ENCODE data around the gene HSD11B2.

The HSD11B2 gene

GRCh38 chr16:67454104-67454503 lies 23.2 kb downstream of the HSD11B2 start:
- TF ChIP-seq, protein P1, sequence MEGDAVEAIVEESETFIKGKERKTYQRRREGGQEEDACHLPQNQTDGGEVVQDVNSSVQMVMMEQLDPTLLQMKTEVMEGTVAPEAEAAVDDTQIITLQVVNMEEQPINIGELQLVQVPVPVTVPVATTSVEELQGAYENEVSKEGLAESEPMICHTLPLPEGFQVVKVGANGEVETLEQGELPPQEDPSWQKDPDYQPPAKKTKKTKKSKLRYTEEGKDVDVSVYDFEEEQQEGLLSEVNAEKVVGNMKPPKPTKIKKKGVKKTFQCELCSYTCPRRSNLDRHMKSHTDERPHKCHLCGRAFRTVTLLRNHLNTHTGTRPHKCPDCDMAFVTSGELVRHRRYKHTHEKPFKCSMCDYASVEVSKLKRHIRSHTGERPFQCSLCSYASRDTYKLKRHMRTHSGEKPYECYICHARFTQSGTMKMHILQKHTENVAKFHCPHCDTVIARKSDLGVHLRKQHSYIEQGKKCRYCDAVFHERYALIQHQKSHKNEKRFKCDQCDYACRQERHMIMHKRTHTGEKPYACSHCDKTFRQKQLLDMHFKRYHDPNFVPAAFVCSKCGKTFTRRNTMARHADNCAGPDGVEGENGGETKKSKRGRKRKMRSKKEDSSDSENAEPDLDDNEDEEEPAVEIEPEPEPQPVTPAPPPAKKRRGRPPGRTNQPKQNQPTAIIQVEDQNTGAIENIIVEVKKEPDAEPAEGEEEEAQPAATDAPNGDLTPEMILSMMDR (IDR thresholded peaks at IDR 0.05; ENCODE audit: borderline replicate concordance, control extremely low read depth, extremely low read depth, insufficient read depth, missing control alignments): no peak
- DNase-seq (ENCODE audit: low spot score): no peak
- in situ Hi-C loops (cut with MboI; ENCODE audit: low sequenced_read_pairs, unreplicated experiment): no loop called here

DNA sequence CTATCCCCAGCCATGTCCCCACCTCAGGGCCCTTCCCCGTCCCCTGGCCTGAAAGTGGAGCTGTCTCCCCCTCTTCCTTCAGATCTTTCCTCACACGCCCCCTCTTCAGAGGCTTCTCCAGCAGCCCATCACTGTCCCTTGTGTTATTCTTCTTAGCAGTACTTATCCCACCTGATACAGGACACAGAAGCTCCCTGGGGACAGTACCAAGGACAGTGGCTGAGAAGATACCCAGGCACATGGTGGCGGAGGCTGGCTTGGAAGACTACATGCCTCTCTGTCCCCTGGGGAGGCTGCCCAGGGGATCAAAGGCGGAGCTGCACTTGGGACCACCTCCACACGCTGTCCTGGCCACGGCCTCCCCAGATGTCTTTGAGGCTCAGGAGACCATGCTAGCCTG lies 23.9 kb downstream of the HSD11B2 start:
- TF ChIP-seq, protein P1 (IDR thresholded peaks at IDR 0.05; ENCODE audit: borderline replicate concordance, control extremely low read depth, extremely low read depth, insufficient read depth, missing control alignments): no peak
- DNase-seq (ENCODE audit: low spot score): no peak
- in situ Hi-C loops (cut with MboI; ENCODE audit: low sequenced_read_pairs, unreplicated experiment): no loop called here

GRCh38 chr16:67456391-67457081 lies 25.6 kb downstream of the HSD11B2 start:
- in situ Hi-C loops (cut with MboI; ENCODE audit: low sequenced_read_pairs, unreplicated experiment): no loop called here
- DNase-seq (ENCODE audit: low spot score): no peak
- TF ChIP-seq, protein P1 (IDR thresholded peaks at IDR 0.05; ENCODE audit: borderline replicate concordance, control extremely low read depth, extremely low read depth, insufficient read depth, missing control alignments): no peak

DNA sequence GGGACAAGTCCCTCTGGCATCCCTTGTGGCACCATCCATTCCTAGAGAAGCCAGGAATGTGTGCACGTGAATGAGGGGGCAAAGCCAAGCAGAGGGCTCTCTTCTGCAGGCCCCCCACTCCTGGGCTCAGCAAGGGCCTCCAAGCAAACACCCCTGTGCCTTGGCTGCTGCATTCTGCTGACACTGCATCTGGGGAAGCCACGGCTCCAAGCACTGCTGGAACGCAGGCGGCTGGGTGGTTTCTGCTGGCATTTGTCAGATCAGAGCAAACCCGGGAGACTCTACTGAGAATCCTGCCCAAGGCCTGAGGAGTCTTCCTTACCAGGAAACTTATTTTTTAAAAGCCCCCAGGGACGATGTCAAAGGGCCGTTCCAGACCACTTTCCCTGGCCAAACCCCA lies 26.7 kb downstream of the HSD11B2 start:
- TF ChIP-seq, protein P1 (IDR thresholded peaks at IDR 0.05; ENCODE audit: borderline replicate concordance, control extremely low read depth, extremely low read depth, insufficient read depth, missing control alignments): no peak
- no peak for DNase-seq (ENCODE audit: low spot score)
- in situ Hi-C loops (cut with MboI; ENCODE audit: low sequenced_read_pairs, unreplicated experiment): no loop called here

DNA sequence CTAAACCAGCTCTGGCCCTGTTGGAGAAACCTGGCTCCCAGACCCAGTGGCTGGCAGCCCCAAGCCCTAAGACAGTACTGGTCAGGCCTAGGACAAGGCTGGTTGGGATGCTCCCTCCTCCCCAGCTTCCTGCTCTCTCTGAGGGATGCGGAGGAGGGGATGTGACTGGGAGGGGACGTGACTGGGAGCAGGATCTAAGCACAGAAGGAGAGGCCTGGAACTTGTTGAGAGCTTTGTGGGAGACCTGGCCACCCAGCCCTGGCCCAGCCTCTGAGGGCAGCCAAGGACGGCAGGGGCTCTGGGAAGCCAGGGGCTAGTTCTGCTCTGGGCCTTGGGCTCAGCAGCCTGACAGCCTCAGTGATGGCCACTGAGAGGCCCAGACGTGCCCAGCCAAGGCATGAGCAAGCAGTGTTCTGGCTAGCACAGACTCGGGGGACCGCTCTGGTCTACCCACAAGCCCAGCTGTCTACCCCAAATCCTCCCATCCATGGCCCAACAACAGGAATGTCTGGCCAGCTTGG lies 27.3 kb downstream of the HSD11B2 start:
- TF ChIP-seq, protein P1 (IDR thresholded peaks at IDR 0.05; ENCODE audit: borderline replicate concordance, control extremely low read depth, extremely low read depth, insufficient read depth, missing control alignments): no peak
- in situ Hi-C loops (cut with MboI; ENCODE audit: low sequenced_read_pairs, unreplicated experiment): no loop called here
- DNase-seq (ENCODE audit: low spot score): no peak

DNA sequence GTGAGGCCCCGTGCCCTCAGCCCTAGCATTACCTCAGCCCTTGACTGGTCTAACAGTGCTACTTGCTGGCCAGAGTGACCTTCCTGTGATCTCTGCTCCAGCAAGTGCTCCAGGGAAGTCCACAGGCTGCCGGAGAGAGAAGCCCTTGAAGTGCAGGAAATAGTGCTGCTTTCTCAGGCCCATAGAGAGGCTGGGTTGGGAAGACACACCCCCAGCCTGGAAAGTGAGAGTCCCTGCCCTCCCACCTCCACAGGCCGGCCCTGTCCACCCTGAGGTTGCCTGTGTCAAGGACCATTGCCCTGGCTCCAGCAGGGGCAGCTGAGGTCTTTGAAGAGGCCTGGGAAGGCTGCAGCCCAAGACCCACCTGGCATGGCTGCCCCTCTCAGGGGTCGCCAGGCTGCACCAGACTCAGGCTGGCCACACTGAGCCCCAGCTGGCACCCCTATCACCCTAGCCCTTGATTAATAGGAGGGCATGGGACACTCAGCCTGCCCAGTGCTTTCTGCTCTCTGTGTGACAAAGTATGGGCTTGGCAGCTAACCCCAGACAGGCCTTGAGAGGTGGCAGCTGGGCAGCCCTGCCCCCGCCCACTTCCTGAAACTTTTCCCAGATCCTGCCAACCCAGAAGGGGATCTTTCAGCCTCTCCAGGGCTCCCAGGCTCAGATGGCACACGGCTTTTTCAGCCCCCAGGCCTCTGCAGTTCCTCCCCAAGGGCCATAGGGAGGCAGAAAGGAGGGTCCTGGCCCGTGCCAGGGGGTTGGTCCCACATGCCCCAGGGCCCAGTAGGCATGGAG lies 28.3 kb downstream of the HSD11B2 start:
- in situ Hi-C loops (cut with MboI; ENCODE audit: low sequenced_read_pairs, unreplicated experiment): no loop called here
- no peak for DNase-seq (ENCODE audit: low spot score)
- TF ChIP-seq, protein P1 (IDR thresholded peaks at IDR 0.05; ENCODE audit: borderline replicate concordance, control extremely low read depth, extremely low read depth, insufficient read depth, missing control alignments): no peak
